Measurements from ENCODE around the gene GPRC5A. TPM values are rescaled to one million over a fixed set of nuclear protein-coding genes. Genes with fewer than 3 reads are reported as not detected.
A peak's percentile ranks its signal among the peaks of the same experiment; 100 is the strongest.

GPRC5A gene
- total and polyA plus RNA-seq, 2 experiments from 2014 or later: 0.16 to 0.38 TPM

DNA sequence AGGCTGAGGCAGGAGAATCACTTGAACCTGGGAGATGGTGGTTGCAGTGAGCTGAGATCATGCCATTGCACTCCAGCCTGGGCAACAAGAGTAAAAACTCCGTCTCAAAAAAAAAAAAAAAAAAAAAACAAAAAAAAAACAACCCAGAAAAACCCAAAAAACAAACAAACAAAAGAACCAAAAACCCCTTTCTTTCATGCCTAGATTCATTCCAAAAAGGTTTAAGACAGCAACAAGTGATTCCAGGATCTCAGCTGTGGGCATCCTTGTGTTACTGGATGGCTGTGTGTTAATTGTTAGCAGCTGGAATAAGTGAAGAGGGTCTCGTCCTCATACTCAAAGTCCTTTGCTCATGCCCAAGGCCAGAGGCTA is 9.4 kb downstream of the GPRC5A start:
- Histone ChIP-seq H3K36me3 (ENCODE audit: insufficient read depth) (no peaks in the 10 kb centered on the region), H3K79me2 (replicated peaks; ENCODE audit: insufficient read depth) (no peaks in the 10 kb centered on the region), H3F3A (replicated peaks; ENCODE audit: low read depth) (no peaks in the 10 kb centered on the region), H3K4me3 (no peak overlapping the region), H3K4me2 (no peak overlapping the region), H3K27ac (ENCODE audit: low read depth) (no peak overlapping the region), H3K9me2 (ENCODE audit: insufficient read depth) (no peaks in the 10 kb centered on the region), H4K20me1 (replicated peaks; ENCODE audit: insufficient read depth) (no peaks in the 10 kb centered on the region), H3K27me3 (ENCODE audit: insufficient read depth) (no peaks in the 10 kb centered on the region), H2AFZ (0 out of 2 replicates have a peak overlapping the region, but pooled peaks have one; percentile 10), H3K4me1 (ENCODE audit: insufficient read depth) (no peaks in the 10 kb centered on the region)
- peaks cover 8% of the 10 kb centered on the region for H3K27me3 Mint-ChIP-seq (ENCODE audit: insufficient read depth, low read depth, poor library complexity)
- no peaks in the 10 kb centered on the region for H3K4me1 Mint-ChIP-seq
- ATAC-seq (no peak), DNase-seq (ENCODE audit: low spot score) (no peak)
- no peak overlapping the region for H3K27ac Mint-ChIP-seq
- TF ChIP-seq, protein P1, sequence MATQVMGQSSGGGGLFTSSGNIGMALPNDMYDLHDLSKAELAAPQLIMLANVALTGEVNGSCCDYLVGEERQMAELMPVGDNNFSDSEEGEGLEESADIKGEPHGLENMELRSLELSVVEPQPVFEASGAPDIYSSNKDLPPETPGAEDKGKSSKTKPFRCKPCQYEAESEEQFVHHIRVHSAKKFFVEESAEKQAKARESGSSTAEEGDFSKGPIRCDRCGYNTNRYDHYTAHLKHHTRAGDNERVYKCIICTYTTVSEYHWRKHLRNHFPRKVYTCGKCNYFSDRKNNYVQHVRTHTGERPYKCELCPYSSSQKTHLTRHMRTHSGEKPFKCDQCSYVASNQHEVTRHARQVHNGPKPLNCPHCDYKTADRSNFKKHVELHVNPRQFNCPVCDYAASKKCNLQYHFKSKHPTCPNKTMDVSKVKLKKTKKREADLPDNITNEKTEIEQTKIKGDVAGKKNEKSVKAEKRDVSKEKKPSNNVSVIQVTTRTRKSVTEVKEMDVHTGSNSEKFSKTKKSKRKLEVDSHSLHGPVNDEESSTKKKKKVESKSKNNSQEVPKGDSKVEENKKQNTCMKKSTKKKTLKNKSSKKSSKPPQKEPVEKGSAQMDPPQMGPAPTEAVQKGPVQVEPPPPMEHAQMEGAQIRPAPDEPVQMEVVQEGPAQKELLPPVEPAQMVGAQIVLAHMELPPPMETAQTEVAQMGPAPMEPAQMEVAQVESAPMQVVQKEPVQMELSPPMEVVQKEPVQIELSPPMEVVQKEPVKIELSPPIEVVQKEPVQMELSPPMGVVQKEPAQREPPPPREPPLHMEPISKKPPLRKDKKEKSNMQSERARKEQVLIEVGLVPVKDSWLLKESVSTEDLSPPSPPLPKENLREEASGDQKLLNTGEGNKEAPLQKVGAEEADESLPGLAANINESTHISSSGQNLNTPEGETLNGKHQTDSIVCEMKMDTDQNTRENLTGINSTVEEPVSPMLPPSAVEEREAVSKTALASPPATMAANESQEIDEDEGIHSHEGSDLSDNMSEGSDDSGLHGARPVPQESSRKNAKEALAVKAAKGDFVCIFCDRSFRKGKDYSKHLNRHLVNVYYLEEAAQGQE (IDR thresholded peaks at IDR 0.05; ENCODE audit: unreplicated experiment): no peak
- no peak for TF ChIP-seq ZNF114 (CRISPR knock-in tag; IDR thresholded peaks at IDR 0.05)
- TF ChIP-seq EZH2phosphoT487 (IDR thresholded peaks at IDR 0.05; ENCODE audit: unreplicated experiment): no peak
- no peak for TF ChIP-seq CREB1 (CRISPR knock-in tag; IDR thresholded peaks at IDR 0.05; ENCODE audit: low read depth)
- no peak for TF ChIP-seq STAT1 (IDR thresholded peaks at IDR 0.05; ENCODE audit: unreplicated experiment)
- TF ChIP-seq EZH2 (IDR thresholded peaks at IDR 0.05; ENCODE audit: low read depth, unreplicated experiment): no peak
- no peak for TF ChIP-seq JUNB (IDR thresholded peaks at IDR 0.05; ENCODE audit: unreplicated experiment)
- no peak for TF ChIP-seq CTCF (conservative IDR thresholded peaks at IDR 0.05; ENCODE audit: low read depth in 2 of 2)
- no peak for TF ChIP-seq NANOG (IDR thresholded peaks at IDR 0.05; ENCODE audit: borderline replicate concordance)
- TF ChIP-seq, protein P2, sequence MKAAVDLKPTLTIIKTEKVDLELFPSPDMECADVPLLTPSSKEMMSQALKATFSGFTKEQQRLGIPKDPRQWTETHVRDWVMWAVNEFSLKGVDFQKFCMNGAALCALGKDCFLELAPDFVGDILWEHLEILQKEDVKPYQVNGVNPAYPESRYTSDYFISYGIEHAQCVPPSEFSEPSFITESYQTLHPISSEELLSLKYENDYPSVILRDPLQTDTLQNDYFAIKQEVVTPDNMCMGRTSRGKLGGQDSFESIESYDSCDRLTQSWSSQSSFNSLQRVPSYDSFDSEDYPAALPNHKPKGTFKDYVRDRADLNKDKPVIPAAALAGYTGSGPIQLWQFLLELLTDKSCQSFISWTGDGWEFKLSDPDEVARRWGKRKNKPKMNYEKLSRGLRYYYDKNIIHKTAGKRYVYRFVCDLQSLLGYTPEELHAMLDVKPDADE (IDR thresholded peaks at IDR 0.05): no peak
- TF ChIP-seq, protein P3, sequence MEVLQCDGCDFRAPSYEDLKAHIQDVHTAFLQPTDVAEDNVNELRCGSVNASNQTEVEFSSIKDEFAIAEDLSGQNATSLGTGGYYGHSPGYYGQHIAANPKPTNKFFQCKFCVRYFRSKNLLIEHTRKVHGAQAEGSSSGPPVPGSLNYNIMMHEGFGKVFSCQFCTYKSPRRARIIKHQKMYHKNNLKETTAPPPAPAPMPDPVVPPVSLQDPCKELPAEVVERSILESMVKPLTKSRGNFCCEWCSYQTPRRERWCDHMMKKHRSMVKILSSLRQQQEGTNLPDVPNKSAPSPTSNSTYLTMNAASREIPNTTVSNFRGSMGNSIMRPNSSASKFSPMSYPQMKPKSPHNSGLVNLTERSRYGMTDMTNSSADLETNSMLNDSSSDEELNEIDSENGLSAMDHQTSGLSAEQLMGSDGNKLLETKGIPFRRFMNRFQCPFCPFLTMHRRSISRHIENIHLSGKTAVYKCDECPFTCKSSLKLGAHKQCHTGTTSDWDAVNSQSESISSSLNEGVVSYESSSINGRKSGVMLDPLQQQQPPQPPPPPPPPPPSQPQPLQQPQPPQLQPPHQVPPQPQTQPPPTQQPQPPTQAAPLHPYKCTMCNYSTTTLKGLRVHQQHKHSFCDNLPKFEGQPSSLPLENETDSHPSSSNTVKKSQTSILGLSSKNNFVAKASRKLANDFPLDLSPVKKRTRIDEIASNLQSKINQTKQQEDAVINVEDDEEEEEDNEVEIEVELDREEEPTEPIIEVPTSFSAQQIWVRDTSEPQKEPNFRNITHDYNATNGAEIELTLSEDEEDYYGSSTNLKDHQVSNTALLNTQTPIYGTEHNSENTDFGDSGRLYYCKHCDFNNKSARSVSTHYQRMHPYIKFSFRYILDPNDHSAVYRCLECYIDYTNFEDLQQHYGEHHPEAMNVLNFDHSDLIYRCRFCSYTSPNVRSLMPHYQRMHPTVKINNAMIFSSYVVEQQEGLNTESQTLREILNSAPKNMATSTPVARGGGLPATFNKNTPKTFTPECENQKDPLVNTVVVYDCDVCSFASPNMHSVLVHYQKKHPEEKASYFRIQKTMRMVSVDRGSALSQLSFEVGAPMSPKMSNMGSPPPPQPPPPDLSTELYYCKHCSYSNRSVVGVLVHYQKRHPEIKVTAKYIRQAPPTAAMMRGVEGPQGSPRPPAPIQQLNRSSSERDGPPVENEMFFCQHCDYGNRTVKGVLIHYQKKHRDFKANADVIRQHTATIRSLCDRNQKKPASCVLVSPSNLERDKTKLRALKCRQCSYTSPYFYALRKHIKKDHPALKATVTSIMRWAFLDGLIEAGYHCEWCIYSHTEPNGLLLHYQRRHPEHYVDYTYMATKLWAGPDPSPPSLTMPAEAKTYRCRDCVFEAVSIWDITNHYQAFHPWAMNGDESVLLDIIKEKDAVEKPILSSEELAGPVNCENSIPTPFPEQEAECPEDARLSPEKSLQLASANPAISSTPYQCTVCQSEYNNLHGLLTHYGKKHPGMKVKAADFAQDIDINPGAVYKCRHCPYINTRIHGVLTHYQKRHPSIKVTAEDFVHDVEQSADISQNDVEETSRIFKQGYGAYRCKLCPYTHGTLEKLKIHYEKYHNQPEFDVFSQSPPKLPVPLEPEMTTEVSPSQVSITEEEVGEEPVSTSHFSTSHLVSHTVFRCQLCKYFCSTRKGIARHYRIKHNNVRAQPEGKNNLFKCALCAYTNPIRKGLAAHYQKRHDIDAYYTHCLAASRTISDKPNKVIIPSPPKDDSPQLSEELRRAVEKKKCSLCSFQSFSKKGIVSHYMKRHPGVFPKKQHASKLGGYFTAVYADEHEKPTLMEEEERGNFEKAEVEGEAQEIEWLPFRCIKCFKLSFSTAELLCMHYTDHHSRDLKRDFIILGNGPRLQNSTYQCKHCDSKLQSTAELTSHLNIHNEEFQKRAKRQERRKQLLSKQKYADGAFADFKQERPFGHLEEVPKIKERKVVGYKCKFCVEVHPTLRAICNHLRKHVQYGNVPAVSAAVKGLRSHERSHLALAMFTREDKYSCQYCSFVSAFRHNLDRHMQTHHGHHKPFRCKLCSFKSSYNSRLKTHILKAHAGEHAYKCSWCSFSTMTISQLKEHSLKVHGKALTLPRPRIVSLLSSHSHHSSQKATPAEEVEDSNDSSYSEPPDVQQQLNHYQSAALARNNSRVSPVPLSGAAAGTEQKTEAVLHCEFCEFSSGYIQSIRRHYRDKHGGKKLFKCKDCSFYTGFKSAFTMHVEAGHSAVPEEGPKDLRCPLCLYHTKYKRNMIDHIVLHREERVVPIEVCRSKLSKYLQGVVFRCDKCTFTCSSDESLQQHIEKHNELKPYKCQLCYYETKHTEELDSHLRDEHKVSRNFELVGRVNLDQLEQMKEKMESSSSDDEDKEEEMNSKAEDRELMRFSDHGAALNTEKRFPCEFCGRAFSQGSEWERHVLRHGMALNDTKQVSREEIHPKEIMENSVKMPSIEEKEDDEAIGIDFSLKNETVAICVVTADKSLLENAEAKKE (CRISPR knock-in tag; IDR thresholded peaks at IDR 0.05): no peak
- no peak for TF ChIP-seq POLR2AphosphoS5 (IDR thresholded peaks at IDR 0.05; ENCODE audit: low read depth)
- no peak for TF ChIP-seq ZNF331 (CRISPR knock-in tag; IDR thresholded peaks at IDR 0.05; ENCODE audit: low read depth)
- H3K9me3 Mint-ChIP-seq: no peaks in the 10 kb centered on the region
- H3K36me3 Mint-ChIP-seq (ENCODE audit: low read depth): no peaks in the 10 kb centered on the region
- H3K4me3 Mint-ChIP-seq: no peak overlapping the region

All from GM23338 (cell line).